Mesothelial cell of epicardium (in vitro differentiated cells): ENCODE results near the gene TMEM62. TPM values are rescaled to one million over a fixed set of nuclear protein-coding genes. Genes with fewer than 3 reads are reported as not detected.

Experiments used
- DNase-seq, 2 experiments: peaks; one replicate each; pipeline ENCODE4 v3.0.0; 2021; ENCODE audit warnings: low spot score in 2 of 2; ENCODE audit not compliant: unreplicated experiment in 2 of 2
- H3K27ac Mint-ChIP-seq: 2 replicates; pipeline ENCODE4 v1.8.0; 2021; ENCODE audit warnings: mixed read lengths
- H3K27me3 Mint-ChIP-seq: 2 replicates; pipeline ENCODE4 v1.8.0; 2021; ENCODE audit warnings: low read depth, mixed read lengths
- H3K36me3 Mint-ChIP-seq: 2 replicates; pipeline ENCODE4 v1.8.0; 2021; ENCODE audit warnings: mixed read lengths
- H3K4me1 Mint-ChIP-seq: 2 replicates; pipeline ENCODE4 v1.8.0; 2021; ENCODE audit warnings: mixed read lengths
- H3K4me3 Mint-ChIP-seq: 2 replicates; pipeline ENCODE4 v1.8.0; 2021; ENCODE audit warnings: mild to moderate bottlenecking, moderate library complexity, mixed read lengths
- H3K9me3 Mint-ChIP-seq: 2 replicates; pipeline ENCODE4 v1.8.0; 2021; ENCODE audit warnings: mixed read lengths
- CTCF ChIP-seq: fragments of 200-600 bp; sonication (generic); IDR thresholded peaks from one replicate; pipeline ENCODE4 v1.5.0; 2021; ENCODE audit warnings: antibody characterized with exemption; ENCODE audit not compliant: unreplicated experiment
- total RNA-seq: library from RNA; stranded (reverse); gene quantifications from 3 replicates; pipeline ENCODE4 v1.2.1, GENCODE V29; 2021

TMEM62 gene
- total RNA-seq, 1 donor from 2014 or later: 13.4 TPM

DNA sequence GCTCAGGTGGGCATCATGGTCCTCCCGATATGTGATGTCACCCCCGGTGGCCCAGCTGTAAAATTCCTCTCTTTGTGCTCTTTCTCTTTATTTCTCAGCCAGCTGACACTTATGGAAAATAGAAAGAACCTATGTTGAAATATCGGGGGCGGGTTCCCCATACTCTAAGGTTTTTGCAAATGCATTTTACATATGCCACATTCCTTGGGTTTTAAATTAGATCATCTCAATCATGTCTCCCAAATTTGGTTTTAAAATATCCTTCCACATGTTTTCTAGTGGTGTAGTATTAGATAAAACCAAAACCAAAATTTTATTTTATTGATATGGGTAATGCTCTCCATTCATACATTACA lies 4.4 kb upstream of the TMEM62 start:
- no peak for TF ChIP-seq CTCF
- H3K36me3 Mint-ChIP-seq: no peaks in the 10 kb centered on the region
- no peak for DNase-seq
- no peak overlapping the region for H3K27ac Mint-ChIP-seq
- peaks cover 15% of the 10 kb centered on the region for H3K27me3 Mint-ChIP-seq
- peaks cover 17% of the 10 kb centered on the region for H3K9me3 Mint-ChIP-seq
- no peak overlapping the region for H3K4me3 Mint-ChIP-seq
- peaks cover 5% of the 10 kb centered on the region for H3K4me1 Mint-ChIP-seq

DNA sequence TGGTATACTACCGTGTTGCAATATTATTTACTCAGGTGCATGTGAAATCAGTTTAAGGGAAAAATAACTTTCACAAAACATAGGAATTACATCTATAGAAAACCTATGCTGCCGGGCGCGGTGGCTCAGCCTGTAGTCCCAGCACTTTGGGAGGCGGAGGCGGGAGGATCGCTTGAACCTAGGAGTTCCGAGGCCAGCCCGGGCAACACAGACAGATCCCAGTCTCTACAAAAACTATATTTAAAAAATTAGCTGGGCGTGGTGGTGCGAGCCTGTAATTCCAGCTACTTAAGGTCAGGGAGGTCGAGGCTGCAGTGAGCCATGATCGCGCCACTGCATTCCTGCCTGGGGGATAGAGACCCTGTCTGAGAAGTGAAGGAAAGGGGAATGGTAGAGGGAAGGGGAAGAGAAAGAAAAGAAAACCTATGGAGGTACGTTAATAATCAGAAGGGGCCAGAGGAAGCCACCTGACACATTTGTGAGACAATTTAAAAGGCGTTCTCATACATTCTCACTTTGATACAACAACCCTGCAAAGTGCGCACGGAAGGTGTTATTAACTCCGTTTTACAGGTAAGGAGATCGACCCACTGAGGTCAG lies 456 bp upstream of the TMEM62 start:
- Mint-ChIP-seq H3K27me3 (peaks cover 30% of the 10 kb centered on the region), H3K9me3 (peaks cover 13% of the 10 kb centered on the region), H3K4me1 (peaks cover 22% of the 10 kb centered on the region), H3K4me3 (peak overlapping the region; percentile 89), H3K36me3 (peaks cover 4% of the 10 kb centered on the region), H3K27ac (peak overlapping the region; percentile 95)
- TF ChIP-seq CTCF: no peak
- DNase-seq: no peak

- Mint-ChIP-seq H3K4me1 (peaks cover 22% of the 10 kb centered on the region), H3K9me3 (peaks cover 4% of the 10 kb centered on the region), H3K36me3 (peaks cover 13% of the 10 kb centered on the region), H3K27ac (peak overlapping the region; percentile 86), H3K27me3 (peaks cover 30% of the 10 kb centered on the region), H3K4me3 (peak overlapping the region; percentile 78)
- DNase-seq: no peak
- no peak for TF ChIP-seq CTCF
Observed at GRCh38 chr15:43134157-43134635, 810 bp downstream of the TMEM62 start.

DNA sequence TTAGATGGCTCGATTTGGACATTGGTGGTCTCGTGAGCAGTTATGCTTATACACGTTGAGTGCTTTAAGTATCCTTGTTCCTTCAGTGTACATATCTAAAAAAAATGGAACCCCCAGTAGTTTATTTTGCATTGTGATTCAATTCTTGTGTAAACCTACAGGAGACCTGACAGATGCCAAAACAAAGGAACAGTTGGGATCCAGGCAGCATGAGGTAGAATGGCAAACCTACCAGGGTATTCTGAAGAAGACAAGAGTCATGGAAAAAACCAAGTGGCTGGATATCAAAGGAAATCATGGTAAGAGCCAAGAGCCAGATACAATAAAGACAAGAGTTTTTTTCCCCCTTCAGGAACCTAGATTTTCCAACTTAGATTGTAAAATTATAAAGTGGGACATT lies 2.0 kb downstream of the TMEM62 start:
- Mint-ChIP-seq H3K27me3 (peaks cover 30% of the 10 kb centered on the region), H3K4me3 (no peak overlapping the region), H3K4me1 (peaks cover 22% of the 10 kb centered on the region), H3K36me3 (peaks cover 24% of the 10 kb centered on the region), H3K9me3 (peaks cover under 1% of the 10 kb centered on the region), H3K27ac (no peak overlapping the region)
- TF ChIP-seq CTCF: no peak
- DNase-seq: no peak

DNA sequence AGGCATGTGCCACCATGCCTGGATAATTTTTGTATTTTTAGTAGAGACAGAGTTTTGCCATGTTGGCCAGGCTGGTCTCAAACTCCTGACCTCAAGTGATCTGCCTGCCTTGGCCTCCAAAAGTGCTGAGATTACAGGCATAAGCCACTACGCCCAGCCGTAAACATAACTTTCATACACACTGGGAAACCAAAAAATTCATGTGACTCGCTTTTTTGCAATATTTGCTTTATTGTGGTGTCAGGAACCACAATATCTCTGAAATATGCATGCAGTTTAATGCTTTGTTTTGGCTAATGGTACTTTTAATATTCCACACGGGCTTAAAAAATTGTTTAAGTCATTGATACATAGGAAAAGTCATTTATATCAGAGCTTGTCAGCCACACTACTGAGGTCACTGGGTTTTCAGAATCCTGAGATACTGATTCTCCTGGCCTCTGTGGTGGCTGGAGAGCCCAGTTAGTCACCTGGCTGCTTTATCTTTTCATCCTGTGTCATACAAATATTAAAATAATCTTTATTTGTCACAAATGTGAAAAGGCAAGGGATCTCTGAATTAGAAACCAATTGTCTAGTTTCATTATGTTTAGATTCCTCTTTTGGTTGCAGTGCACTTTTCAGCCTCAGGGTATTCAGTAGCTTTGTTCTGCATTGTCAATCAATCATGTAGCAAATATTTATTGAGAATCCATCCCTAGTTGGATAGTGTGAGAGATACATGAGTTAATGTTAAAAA lies 10.0 kb downstream of the TMEM62 start:
- Mint-ChIP-seq H3K27ac (no peak overlapping the region), H3K4me1 (no peaks in the 10 kb centered on the region), H3K4me3 (no peak overlapping the region), H3K27me3 (no peaks in the 10 kb centered on the region), H3K9me3 (peaks cover 15% of the 10 kb centered on the region), H3K36me3 (peaks cover 32% of the 10 kb centered on the region)
- no peak for DNase-seq
- no peak for TF ChIP-seq CTCF
